ENCODE data around the gene PSPH. TPM values are rescaled to one million over a fixed set of nuclear protein-coding genes. Genes with fewer than 3 reads are reported as not detected.

The PSPH gene
- total RNA-seq, 1 experiment from 2014 or later, result 62.3 TPM

DNA sequence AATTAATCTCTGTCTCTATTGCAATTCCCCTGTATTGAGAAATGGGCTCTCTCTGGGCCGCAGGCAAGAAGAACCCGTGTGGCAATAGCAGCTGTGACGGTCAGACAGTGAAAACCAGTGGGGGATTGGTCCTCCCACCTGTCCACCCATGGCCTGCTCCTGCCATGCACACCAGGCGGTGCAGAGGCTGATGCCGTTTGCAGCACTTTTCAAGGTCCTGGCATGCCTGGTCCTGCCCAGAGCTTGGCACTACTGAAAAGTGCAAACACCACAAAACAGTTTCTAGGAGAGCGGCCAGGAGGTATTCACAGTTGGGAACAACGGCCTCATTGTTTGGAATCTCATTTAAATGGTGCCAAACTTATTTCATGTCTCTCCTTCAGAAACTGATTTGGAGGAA lies 41.5 kb downstream of the PSPH start:
- DNase-seq (ENCODE audit: low read depth, low spot score) (no peak), ATAC-seq (peak; percentile 78)
- peaks cover 2% of the 10 kb centered on the region; the same call in 1 of the 2 replicates for H3K36me3 ChIP-seq (ENCODE audit: control insufficient read depth, insufficient read depth, low read length)
- TF ChIP-seq CTCF (IDR thresholded peaks at IDR 0.05) (no peak), SIN3A (IDR thresholded peaks at IDR 0.05; ENCODE audit: borderline replicate concordance, insufficient read depth, low read depth, low read length) (no peak), POLR2AphosphoS5 (IDR thresholded peaks at IDR 0.05; ENCODE audit: low read depth, low read length) (0 out of 2 replicates have a peak, but pooled peaks have one; percentile 35), TCF7L2 (IDR thresholded peaks at IDR 0.05; ENCODE audit: low read depth, low read length) (peak; percentile 66)
- TF ChIP-seq, protein P1, sequence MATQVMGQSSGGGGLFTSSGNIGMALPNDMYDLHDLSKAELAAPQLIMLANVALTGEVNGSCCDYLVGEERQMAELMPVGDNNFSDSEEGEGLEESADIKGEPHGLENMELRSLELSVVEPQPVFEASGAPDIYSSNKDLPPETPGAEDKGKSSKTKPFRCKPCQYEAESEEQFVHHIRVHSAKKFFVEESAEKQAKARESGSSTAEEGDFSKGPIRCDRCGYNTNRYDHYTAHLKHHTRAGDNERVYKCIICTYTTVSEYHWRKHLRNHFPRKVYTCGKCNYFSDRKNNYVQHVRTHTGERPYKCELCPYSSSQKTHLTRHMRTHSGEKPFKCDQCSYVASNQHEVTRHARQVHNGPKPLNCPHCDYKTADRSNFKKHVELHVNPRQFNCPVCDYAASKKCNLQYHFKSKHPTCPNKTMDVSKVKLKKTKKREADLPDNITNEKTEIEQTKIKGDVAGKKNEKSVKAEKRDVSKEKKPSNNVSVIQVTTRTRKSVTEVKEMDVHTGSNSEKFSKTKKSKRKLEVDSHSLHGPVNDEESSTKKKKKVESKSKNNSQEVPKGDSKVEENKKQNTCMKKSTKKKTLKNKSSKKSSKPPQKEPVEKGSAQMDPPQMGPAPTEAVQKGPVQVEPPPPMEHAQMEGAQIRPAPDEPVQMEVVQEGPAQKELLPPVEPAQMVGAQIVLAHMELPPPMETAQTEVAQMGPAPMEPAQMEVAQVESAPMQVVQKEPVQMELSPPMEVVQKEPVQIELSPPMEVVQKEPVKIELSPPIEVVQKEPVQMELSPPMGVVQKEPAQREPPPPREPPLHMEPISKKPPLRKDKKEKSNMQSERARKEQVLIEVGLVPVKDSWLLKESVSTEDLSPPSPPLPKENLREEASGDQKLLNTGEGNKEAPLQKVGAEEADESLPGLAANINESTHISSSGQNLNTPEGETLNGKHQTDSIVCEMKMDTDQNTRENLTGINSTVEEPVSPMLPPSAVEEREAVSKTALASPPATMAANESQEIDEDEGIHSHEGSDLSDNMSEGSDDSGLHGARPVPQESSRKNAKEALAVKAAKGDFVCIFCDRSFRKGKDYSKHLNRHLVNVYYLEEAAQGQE (IDR thresholded peaks at IDR 0.05; ENCODE audit: insufficient read depth in 1 of 2, low read depth in 2 of 2, low read length in 1 of 2), result no peak
- no peaks in the 10 kb centered on the region for H3K27me3 ChIP-seq (ENCODE audit: control insufficient read depth, insufficient read depth, low read length)
- no TSS peak for BruUV-seq (replicated peaks)
- ChIA-PET CTCF (interaction anchor here (0.6 kb wide), 1 partner anchor 366 kb away, joined by 3 read pairs; no protein-coding TSS in a partner anchor), POLR2A (no interaction called here)
- in situ Hi-C loops (cut with HindIII; ENCODE audit: low pct_unique_long_range_greater_than_20kb, low sequenced_read_pairs) (no loop called here), intact Hi-C loops (cut with micrococcal nuclease; ENCODE audit: unreplicated experiment) (no loop called here)
- peaks cover 40% of the 10 kb centered on the region for H3K4me1 ChIP-seq (ENCODE audit: control insufficient read depth, insufficient read depth, low read length)
- H3K9me3 ChIP-seq (ENCODE audit: control insufficient read depth, insufficient read depth, low read depth, low read length), result no peaks in the 10 kb centered on the region
- peak overlapping the region; percentile 82 for H3K27ac ChIP-seq (ENCODE audit: low read length)
- no peak overlapping the region for H3K4me3 ChIP-seq (ENCODE audit: low read depth in 2 of 2, low read length in 2 of 2)

DNA sequence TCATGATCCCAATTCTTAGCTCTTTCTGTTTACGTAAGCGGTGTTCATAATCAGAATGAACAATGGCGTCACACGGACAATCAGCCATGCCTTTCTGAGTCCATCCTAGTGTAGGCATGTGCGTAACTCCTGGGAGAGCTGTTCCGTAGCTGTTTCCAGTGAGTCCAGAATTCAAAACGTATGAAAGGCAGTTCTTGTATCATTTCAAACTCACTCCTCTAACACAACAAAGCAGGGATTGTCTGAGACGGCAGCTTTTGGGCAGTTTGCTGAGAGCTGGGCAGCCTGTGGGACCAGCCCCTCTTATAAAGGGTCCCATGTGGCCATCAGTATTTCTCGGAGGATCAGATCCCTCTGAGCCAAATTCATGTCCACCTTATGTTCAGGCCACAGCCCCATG lies 43.4 kb downstream of the PSPH start:
- H3K27me3 ChIP-seq (ENCODE audit: control insufficient read depth, insufficient read depth, low read length), result no peaks in the 10 kb centered on the region
- H3K27ac ChIP-seq (ENCODE audit: low read length), result peak overlapping the region; percentile 68
- POLR2A ChIA-PET, result interaction anchor here (0.6 kb wide), 2 partner anchors 25 to 89 kb away, joined by 4 to 5 read pairs; no protein-coding TSS in a partner anchor
- intact Hi-C loops (cut with micrococcal nuclease; ENCODE audit: unreplicated experiment), result loop anchor here (2.0 kb wide), 1 partner anchor 67 kb away; no protein-coding TSS in a partner anchor
- no peaks in the 10 kb centered on the region; the same call in 1 of the 2 replicates for H3K36me3 ChIP-seq (ENCODE audit: control insufficient read depth, insufficient read depth, low read length)
- H3K4me1 ChIP-seq (ENCODE audit: control insufficient read depth, insufficient read depth, low read length), result peaks cover 40% of the 10 kb centered on the region
- in situ Hi-C loops (cut with HindIII; ENCODE audit: low pct_unique_long_range_greater_than_20kb, low sequenced_read_pairs), result no loop called here
- H3K4me3 ChIP-seq (ENCODE audit: low read depth in 2 of 2, low read length in 2 of 2), result no peak overlapping the region
- BruUV-seq (replicated peaks), result no TSS peak
- DNase-seq (ENCODE audit: low read depth, low spot score) (no peak), ATAC-seq (no peak)
- no peaks in the 10 kb centered on the region for H3K9me3 ChIP-seq (ENCODE audit: control insufficient read depth, insufficient read depth, low read depth, low read length)
- CTCF ChIA-PET, result no interaction called here
- TF ChIP-seq TCF7L2 (IDR thresholded peaks at IDR 0.05; ENCODE audit: low read depth, low read length), result no peak

- H3K4me1 ChIP-seq (ENCODE audit: control insufficient read depth, insufficient read depth, low read length), result peaks cover 40% of the 10 kb centered on the region
- ATAC-seq (peak; percentile 31; the same call in 1 of the 2 replicates), DNase-seq (ENCODE audit: low read depth, low spot score) (no peak)
- in situ Hi-C loops (cut with HindIII; ENCODE audit: low pct_unique_long_range_greater_than_20kb, low sequenced_read_pairs) (no loop called here), intact Hi-C loops (cut with micrococcal nuclease; ENCODE audit: unreplicated experiment) (loop anchor here (2.0 kb wide), 1 partner anchor 68 kb away; no protein-coding TSS in a partner anchor)
- H3K27me3 ChIP-seq (ENCODE audit: control insufficient read depth, insufficient read depth, low read length), result no peaks in the 10 kb centered on the region
- H3K4me3 ChIP-seq (ENCODE audit: low read depth in 2 of 2, low read length in 2 of 2), result no peak overlapping the region
- H3K36me3 ChIP-seq (ENCODE audit: control insufficient read depth, insufficient read depth, low read length), result no peaks in the 10 kb centered on the region; the same call in 1 of the 2 replicates
- no peaks in the 10 kb centered on the region for H3K9me3 ChIP-seq (ENCODE audit: control insufficient read depth, insufficient read depth, low read depth, low read length)
- H3K27ac ChIP-seq (ENCODE audit: low read length), result peak overlapping the region; percentile 68
- no TSS peak for BruUV-seq (replicated peaks)
- TF ChIP-seq POLR2AphosphoS5 (IDR thresholded peaks at IDR 0.05; ENCODE audit: low read depth, low read length) (no peak), TCF7L2 (IDR thresholded peaks at IDR 0.05; ENCODE audit: low read depth, low read length) (0 out of 2 replicates have a peak, but pooled peaks have one; percentile 39), CTCF (IDR thresholded peaks at IDR 0.05) (no peak), SIN3A (IDR thresholded peaks at IDR 0.05; ENCODE audit: borderline replicate concordance, insufficient read depth, low read depth, low read length) (no peak)
- TF ChIP-seq, protein P1 (IDR thresholded peaks at IDR 0.05; ENCODE audit: insufficient read depth in 1 of 2, low read depth in 2 of 2, low read length in 1 of 2), result no peak
- CTCF ChIA-PET, result no interaction called here
- POLR2A ChIA-PET, result interaction anchor here (0.6 to 0.8 kb wide), 3 partner anchors 25 to 90 kb away, joined by 4 to 7 read pairs (median 5); partner anchors contain the start of gene PSPH
Measured at GRCh38 chr7:56007167-56007652, 44.0 kb downstream of the PSPH start.
